Measurements from ENCODE around the gene SLC25A5. TPM values are rescaled to one million over a fixed set of nuclear protein-coding genes. Genes with fewer than 3 reads are reported as not detected.

The SLC25A5 gene
- total RNA-seq, 4 donors from 2014 or later, result 268 to 328 (median 299) TPM

DNA sequence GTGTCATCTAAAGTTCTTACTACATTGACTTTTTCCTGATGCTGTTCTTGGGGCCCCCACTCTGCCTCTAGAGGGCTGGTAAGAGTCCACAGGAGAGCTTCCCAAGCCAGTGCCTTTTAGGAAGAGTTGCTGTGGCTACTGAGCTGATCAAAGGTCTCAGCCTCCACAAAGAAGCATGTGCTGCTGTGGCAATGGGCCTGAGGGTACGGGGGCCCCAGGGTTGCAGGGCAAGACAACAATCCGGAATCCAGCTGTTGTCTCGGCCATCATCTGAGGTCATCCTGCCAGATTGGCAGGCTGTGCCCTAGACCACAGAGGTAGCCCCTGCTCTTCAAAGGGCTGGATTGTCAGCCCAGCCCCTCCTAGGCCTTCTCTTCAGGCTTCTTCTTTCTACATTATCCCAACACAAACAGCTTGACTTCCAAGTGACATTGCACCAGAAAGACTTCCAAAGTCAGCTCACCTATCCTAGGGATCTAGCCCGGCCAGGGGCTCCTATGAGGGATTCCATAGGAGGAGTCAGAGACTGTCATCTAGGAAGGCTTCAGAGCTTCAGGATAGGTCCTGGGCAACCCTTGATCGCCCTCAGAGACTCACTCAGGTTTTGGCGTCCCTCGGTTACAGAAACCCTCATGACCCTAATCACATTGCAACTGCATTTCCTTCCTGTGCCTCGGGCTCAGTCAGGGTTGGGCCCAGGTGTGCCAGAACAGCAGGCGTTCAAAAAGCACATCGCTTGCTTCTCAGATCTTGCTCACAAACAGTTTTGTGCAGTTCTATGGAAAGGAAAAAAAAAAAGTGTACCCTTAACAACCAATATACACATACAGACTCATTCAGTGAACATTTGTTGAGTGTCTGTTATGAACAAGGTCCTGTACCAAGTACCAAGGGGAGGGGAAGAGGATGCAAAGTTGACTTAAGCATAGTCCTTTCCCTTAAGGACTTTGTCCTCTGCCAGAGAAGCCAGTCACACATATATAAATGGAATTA, 27.8 kb downstream of the SLC25A5 start:
- Histone ChIP-seq H3K27ac (replicated peaks in 1 of 4) (no peak overlapping the region), H3K27me3 (no peaks in the 10 kb centered on the region), H3K36me3 (no peaks in the 10 kb centered on the region), H3K4me1 (no peaks in the 10 kb centered on the region), H3K9me3 (no peaks in the 10 kb centered on the region), H3K4me3 (no peak overlapping the region)
- intact Hi-C loops (cut with DNase I), result no loop called here
- no peak for DNase-seq (ENCODE audit: extremely low spot score)
- TF ChIP-seq POLR2AphosphoS5 (IDR thresholded peaks at IDR 0.05) (no peak), EP300 (IDR thresholded peaks at IDR 0.05) (no peak), POLR2A (IDR thresholded peaks at IDR 0.05; ENCODE audit: low read depth) (no peak)
- TF ChIP-seq, protein P1, sequence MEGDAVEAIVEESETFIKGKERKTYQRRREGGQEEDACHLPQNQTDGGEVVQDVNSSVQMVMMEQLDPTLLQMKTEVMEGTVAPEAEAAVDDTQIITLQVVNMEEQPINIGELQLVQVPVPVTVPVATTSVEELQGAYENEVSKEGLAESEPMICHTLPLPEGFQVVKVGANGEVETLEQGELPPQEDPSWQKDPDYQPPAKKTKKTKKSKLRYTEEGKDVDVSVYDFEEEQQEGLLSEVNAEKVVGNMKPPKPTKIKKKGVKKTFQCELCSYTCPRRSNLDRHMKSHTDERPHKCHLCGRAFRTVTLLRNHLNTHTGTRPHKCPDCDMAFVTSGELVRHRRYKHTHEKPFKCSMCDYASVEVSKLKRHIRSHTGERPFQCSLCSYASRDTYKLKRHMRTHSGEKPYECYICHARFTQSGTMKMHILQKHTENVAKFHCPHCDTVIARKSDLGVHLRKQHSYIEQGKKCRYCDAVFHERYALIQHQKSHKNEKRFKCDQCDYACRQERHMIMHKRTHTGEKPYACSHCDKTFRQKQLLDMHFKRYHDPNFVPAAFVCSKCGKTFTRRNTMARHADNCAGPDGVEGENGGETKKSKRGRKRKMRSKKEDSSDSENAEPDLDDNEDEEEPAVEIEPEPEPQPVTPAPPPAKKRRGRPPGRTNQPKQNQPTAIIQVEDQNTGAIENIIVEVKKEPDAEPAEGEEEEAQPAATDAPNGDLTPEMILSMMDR (IDR thresholded peaks at IDR 0.05), result no peak
- 75% methylated on average over 7 of the region's 10 CpGs for WGBS

GRCh38 chrX:119497185-119497584, 28.9 kb downstream of the SLC25A5 start:
- no peak for DNase-seq (ENCODE audit: extremely low spot score)
- H3K36me3 ChIP-seq, result no peaks in the 10 kb centered on the region
- no peaks in the 10 kb centered on the region for H3K27me3 ChIP-seq
- no peak overlapping the region for H3K4me3 ChIP-seq
- WGBS, result 27% methylated on average over 1 of the region's 1 CpG
- H3K4me1 ChIP-seq, result no peaks in the 10 kb centered on the region
- no peaks in the 10 kb centered on the region for H3K9me3 ChIP-seq
- intact Hi-C loops (cut with DNase I), result no loop called here
- H3K27ac ChIP-seq (replicated peaks in 1 of 4), result no peak overlapping the region
- TF ChIP-seq EP300 (IDR thresholded peaks at IDR 0.05), result no peak
- no peak for TF ChIP-seq POLR2A (IDR thresholded peaks at IDR 0.05; ENCODE audit: low read depth)
- TF ChIP-seq, protein P1 (IDR thresholded peaks at IDR 0.05), result no peak
- no peak for TF ChIP-seq POLR2AphosphoS5 (IDR thresholded peaks at IDR 0.05)

DNA sequence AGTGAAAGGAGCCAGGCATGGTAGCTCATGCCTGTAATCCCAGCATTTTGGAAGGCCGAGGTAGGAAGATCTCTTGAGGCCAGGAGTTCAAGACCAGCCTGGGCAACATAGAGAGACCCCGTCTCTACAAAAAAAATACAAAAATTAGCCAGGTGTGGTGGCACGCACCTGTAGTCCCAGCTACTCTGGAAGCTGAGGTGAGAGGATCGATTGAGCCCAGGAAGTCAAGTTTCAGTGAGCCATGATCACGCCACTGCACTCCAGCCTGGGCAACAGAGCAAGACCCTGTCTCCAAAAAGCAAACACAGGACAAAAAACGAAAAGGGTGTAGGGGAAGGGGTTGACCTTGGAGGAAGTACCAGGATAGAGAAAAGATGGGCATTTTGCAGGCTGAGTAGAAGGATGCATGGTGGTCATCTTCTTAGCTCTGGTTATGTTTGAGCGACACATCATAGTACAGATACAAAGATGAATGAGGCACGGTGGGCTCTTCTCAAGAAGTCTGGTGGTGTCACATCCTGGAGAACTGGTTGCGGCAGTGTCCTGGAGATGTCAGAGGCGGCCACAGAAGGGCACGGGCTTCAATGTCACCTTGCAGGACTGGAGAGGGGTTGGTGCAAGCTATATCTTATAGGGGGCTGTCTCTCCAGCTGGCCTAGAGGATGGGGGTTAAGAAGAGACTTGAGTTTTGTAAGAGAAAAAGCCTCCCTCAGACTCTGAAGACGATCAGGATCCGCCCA, 32.0 kb downstream of the SLC25A5 start:
- TF ChIP-seq, protein P1 (IDR thresholded peaks at IDR 0.05), result no peak
- Histone ChIP-seq H3K4me3 (no peak overlapping the region), H3K4me1 (peaks cover 0 to 12% (median 8%) of the 10 kb centered on the region in 4 donors), H3K27me3 (no peaks in the 10 kb centered on the region), H3K36me3 (no peaks in the 10 kb centered on the region), H3K27ac (replicated peaks in 1 of 4) (no peak overlapping the region), H3K9me3 (no peaks in the 10 kb centered on the region)
- no peak for DNase-seq (ENCODE audit: extremely low spot score)
- intact Hi-C loops (cut with DNase I), result no loop called here
- WGBS, result 80% methylated on average over 13 of the region's 13 CpGs

DNA sequence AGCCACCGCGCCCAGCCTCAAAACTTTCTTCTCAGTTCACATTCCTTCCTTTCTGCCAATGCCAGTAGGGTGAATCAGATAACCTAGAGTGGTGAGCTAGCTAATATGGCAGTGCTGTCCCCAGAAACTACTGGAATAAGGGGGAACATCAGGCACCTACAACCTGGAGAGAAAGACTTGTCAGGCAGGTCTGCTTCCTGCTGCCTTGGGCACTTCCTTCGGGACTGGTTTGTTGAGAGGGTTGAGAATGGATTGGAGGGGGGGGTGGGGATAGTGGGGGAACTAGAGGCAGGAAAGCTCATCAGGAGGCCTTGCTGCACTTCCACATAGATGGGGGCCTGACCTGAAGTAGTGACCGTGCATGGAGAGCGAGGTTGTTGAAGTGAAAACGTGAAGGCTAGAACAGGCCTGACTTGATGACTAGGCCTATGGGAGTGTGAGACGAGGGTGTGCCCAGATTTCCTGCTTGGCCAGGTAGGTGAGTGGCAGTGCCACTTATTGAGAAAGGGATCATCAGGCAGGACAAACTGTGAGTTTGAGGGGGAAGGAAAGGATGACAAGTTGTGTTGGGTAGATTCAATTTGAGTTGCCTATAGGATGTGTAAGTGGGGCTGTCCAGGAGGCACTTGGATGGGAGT, 33.4 kb downstream of the SLC25A5 start:
- no peak for TF ChIP-seq POLR2A (IDR thresholded peaks at IDR 0.05; ENCODE audit: low read depth)
- no peak for TF ChIP-seq EP300 (IDR thresholded peaks at IDR 0.05)
- TF ChIP-seq, protein P1 (IDR thresholded peaks at IDR 0.05), result no peak
- TF ChIP-seq POLR2AphosphoS5 (IDR thresholded peaks at IDR 0.05), result no peak
- 86% methylated on average over 7 of the region's 7 CpGs for whole genome bisulfite sequencing
- Histone ChIP-seq H3K36me3 (no peaks in the 10 kb centered on the region), H3K4me1 (peaks cover 0 to 12% (median 8%) of the 10 kb centered on the region in 4 donors), H3K27ac (replicated peaks in 1 of 4) (no peak overlapping the region), H3K4me3 (no peak overlapping the region), H3K27me3 (no peaks in the 10 kb centered on the region), H3K9me3 (no peaks in the 10 kb centered on the region)
- no peak for DNase-seq (ENCODE audit: extremely low spot score)
- intact Hi-C loops (cut with DNase I), result no loop called here
